Tibial artery (tissue), 4 donors: ENCODE data around the gene LMOD2.

Experiments
- DNase-seq, 2 donors: peaks; one replicate each; pipeline ENCODE4 v3.0.0-alpha.2; 2019
- H3K27ac ChIP-seq, 2 donors: fragments of 200-600 bp; sonication (generic) in 1 of 2; 1 replicate in 1 of 2; 2 replicates in 1 of 2; pipeline ENCODE4 v1.5.1; 2018 to 2019; ENCODE audit warnings: mild to moderate bottlenecking in 1 of 2
- H3K27me3 ChIP-seq, 2 donors: fragments of 200-600 bp; sonication (generic) in 1 of 2; one replicate each; pipeline versions ENCODE4 v1.5.1 to v1.6.0; 2016 to 2019
- H3K36me3 ChIP-seq, 3 donors: fragments of 200-600 bp; sonication (generic) in 2 of 3; one replicate each; pipeline ENCODE4 v1.5.1; 2016 to 2019; ENCODE audit warnings: mild to moderate bottlenecking in 2 of 3
- H3K4me1 ChIP-seq, 4 donors: fragments of 200-600 bp; sonication (generic) in 2 of 4; 1 replicate in 3 of 4; 2 replicates in 1 of 4; pipeline ENCODE4 v1.5.1; 2016 to 2019
- H3K4me3 ChIP-seq, 2 donors: fragments of 200-600 bp; sonication (generic) in 1 of 2; 1 replicate in 1 of 2; 2 replicates in 1 of 2; pipeline ENCODE4 v1.5.1; 2018 to 2019; ENCODE audit warnings: mild to moderate bottlenecking in 2 of 2
- H3K9me3 ChIP-seq, 3 donors: fragments of 200-600 bp; sonication (generic) in 1 of 3; one replicate each; pipeline ENCODE4 v1.5.1; 2016 to 2019
- CTCF ChIP-seq, 2 experiments: fragments of 200-600 bp in 1 of 2; fragments of 450-650 bp in 1 of 2; IDR thresholded peaks; one replicate each; pipeline ENCODE4 v1.5.1; 2017 to 2019; ENCODE audit warnings: antibody characterized with exemption in 2 of 2, mild to moderate bottlenecking in 1 of 2, moderate library complexity in 1 of 2
- intact Hi-C: fragments of 100-400 bp; cut with DNase I; formaldehyde crosslinking; loops from one replicate; pipeline ENCODE4 v1.15.0; 2023; ENCODE audit warnings: low total_unique reads

The LMOD2 gene

GRCh38 chr7:123650595-123650994, 5.1 kb upstream of the LMOD2 start:
- Histone ChIP-seq H3K4me1 (peaks cover 0 to 2% (median 0%) of the 10 kb centered on the region in 4 donors), H3K4me3 (no peak overlapping the region), H3K27ac (no peak overlapping the region), H3K27me3 (no peaks in the 10 kb centered on the region), H3K36me3 (no peaks in the 10 kb centered on the region), H3K9me3 (no peaks in the 10 kb centered on the region)
- no peak for TF ChIP-seq CTCF (IDR thresholded peaks at IDR 0.05)
- no peak for DNase-seq
- intact Hi-C loops: no loop called here

GRCh38 chr7:123652406-123652805, 3.3 kb upstream of the LMOD2 start:
- Histone ChIP-seq H3K27me3 (no peaks in the 10 kb centered on the region), H3K27ac (no peak overlapping the region), H3K4me1 (no peaks in the 10 kb centered on the region), H3K9me3 (no peaks in the 10 kb centered on the region), H3K36me3 (no peaks in the 10 kb centered on the region), H3K4me3 (no peak overlapping the region)
- intact Hi-C loops: no loop called here
- no peak for DNase-seq
- no peak for TF ChIP-seq CTCF (IDR thresholded peaks at IDR 0.05)

GRCh38 chr7:123653162-123653561, 2.5 kb upstream of the LMOD2 start:
- no peak for DNase-seq
- Histone ChIP-seq H3K9me3 (no peaks in the 10 kb centered on the region), H3K27me3 (no peaks in the 10 kb centered on the region), H3K4me1 (no peaks in the 10 kb centered on the region), H3K36me3 (no peaks in the 10 kb centered on the region), H3K4me3 (no peak overlapping the region), H3K27ac (no peak overlapping the region)
- no peak for TF ChIP-seq CTCF (IDR thresholded peaks at IDR 0.05)
- intact Hi-C loops: no loop called here

GRCh38 chr7:123656544-123657303, 1.1 kb downstream of the LMOD2 start:
- H3K9me3 ChIP-seq: no peaks in the 10 kb centered on the region
- intact Hi-C loops: no loop called here
- no peak overlapping the region for H3K4me3 ChIP-seq
- no peak for TF ChIP-seq CTCF (IDR thresholded peaks at IDR 0.05)
- H3K27me3 ChIP-seq: no peaks in the 10 kb centered on the region
- H3K27ac ChIP-seq: no peak overlapping the region
- no peak for DNase-seq
- H3K36me3 ChIP-seq: no peaks in the 10 kb centered on the region
- no peaks in the 10 kb centered on the region for H3K4me1 ChIP-seq

- Histone ChIP-seq H3K4me1 (no peaks in the 10 kb centered on the region), H3K36me3 (no peaks in the 10 kb centered on the region), H3K27me3 (peaks cover 0 to 3% of the 10 kb centered on the region in 2 donors), H3K27ac (no peak overlapping the region), H3K4me3 (no peak overlapping the region), H3K9me3 (no peaks in the 10 kb centered on the region)
- intact Hi-C loops: no loop called here
- no peak for TF ChIP-seq CTCF (IDR thresholded peaks at IDR 0.05)
- no peak for DNase-seq
Observed at GRCh38 chr7:123657304-123657685, 1.6 kb downstream of the LMOD2 start.
